T-helper 9 cell (primary cell): Measurements from ENCODE around the gene PARVB.

Experiments used
- DNase-seq: peaks from one replicate; pipeline ENCODE4 v3.0.0-alpha.2; 2020

The PARVB gene

GRCh38 chr22:44221710-44222475 is 197.8 kb downstream of the PARVB start:
- DNase-seq = no peak
